ENCODE measurements around the gene NSF. TPM values are rescaled to one million over a fixed set of nuclear protein-coding genes. Genes with fewer than 3 reads are reported as not detected.
"Not testable (repeated sequence)": the region's sequence is repeated elsewhere in the genome, so short reads cannot be mapped to it uniquely, and the experiment has no call there.

The NSF gene
- polyA plus RNA-seq (ENCODE audit: insufficient read length in 12 of 12) = 10 to 100 TPM in 11 of 12 donors, not detected in 1; 16.9 to 27.1 (median 23.4) TPM
- long read RNA-seq, donor 1, partial matches to known transcripts = 0 of 4 reads
- long read RNA-seq, donor 1, other reads (novel, unspliced or antisense) = 0 of 4 reads
- long read RNA-seq, donor 2, partial matches to known transcripts = 0 of 4 reads
- long read RNA-seq, donor 2, other reads (novel, unspliced or antisense) = 0 of 4 reads
- long read RNA-seq, donor 3 = 0 reads
- long read RNA-seq, donor 4 = 0 reads
- long read RNA-seq, donor 5, transcript NSF-201 (21 exons, 3,983 nt) = major isoform, 5 of 6 reads
- long read RNA-seq, donor 5, partial matches to known transcripts = 0 of 6 reads
- long read RNA-seq, donor 5, other reads (novel, unspliced or antisense) = 0 of 6 reads
- long read RNA-seq, donor 6, partial matches to known transcripts = 0 of 3 reads
- long read RNA-seq, donor 6, other reads (novel, unspliced or antisense) = 0 of 3 reads
- long read RNA-seq, donor 7 = 0 reads
- long read RNA-seq, donor 8, partial matches to known transcripts = 11 of 12 reads
- long read RNA-seq, donor 8, other reads (novel, unspliced or antisense) = 0 of 12 reads
- long read RNA-seq, donor 9, partial matches to known transcripts = 0 of 2 reads
- long read RNA-seq, donor 9, other reads (novel, unspliced or antisense) = 0 of 2 reads
- long read RNA-seq, donor 10, partial matches to known transcripts = 0 of 5 reads
- long read RNA-seq, donor 10, other reads (novel, unspliced or antisense) = 0 of 5 reads
- long read RNA-seq, donor 11, partial matches to known transcripts = 0 of 4 reads
- long read RNA-seq, donor 11, other reads (novel, unspliced or antisense) = 0 of 4 reads

DNA sequence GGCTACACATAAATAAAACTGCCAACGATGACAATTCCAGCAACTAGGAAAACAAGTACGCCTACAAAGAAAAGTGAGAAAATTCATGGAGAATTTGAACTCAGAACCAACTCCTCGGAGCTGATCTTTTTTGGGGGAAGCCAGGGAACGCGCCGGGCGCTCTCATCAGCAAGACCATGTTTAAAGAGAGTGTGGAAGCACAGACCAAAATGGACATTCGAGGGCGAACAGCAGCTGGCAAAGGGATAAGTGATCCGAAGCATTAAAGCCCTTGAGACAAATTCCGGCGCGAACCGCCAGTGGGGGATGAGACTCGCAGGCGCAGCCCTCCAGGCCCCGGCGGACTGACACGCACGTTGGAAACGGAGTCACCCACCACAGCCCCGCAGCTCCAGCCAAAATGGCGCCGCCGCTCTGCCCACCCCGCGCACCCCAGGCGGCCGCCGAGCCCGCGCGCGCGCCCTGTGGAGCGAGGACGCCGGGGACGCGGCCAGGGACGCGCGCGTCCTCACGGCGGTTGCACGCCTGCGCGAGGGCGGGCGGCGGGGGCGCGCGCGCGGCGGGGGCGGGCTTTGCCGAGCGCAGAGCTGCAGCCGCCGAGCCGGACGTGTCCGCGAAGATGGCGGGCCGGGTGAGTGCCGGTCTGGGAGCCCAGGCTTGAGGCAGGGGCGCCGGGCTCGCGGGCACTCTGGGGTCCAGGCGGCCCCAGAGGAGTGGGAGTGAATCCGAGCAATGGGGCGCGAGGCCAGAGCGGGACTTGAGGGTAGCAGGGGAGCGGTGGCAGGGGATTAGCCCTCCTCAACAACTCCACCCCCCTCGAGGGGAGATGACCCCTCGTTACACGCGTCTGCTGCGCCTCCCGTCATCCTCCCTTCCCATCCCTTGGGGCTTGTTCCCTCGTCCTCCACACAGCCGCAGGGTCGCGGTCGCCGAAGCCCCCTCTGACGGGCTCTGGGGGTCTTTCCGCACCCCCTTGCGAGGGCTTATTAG, at the start of gene NSF:
TSS of gene NSF (plus strand) at position 513 of the 990 bp plus-strand sequence. CDS start at position 620, 107 bp downstream.
- not testable (repeated sequence) for DNase-seq

- not testable (repeated sequence) for DNase-seq
These were observed 41.9 kb upstream of the NSF start for GRCh38 chr17:46548607-46549006.

DNA sequence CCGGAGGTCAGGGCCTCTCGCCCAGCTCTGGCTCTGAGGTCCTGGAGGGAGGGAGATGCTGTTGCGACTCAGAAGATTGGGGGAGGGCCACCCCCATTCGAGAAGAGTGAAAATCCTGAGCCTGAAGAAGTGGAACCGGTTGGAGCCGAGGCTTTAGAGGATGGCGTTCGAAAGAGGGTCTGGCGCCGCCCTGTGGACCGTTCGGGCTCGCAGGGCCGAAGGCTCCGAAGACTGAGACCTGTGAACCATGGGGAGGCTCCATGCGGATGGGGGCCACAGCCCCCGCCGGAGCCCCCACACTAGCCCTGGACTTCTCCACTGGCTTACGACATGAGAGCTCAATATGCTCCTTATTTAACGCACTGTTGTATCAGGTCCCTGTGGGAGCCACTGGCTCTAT, 31.3 kb upstream of the NSF start:
- DNase-seq = not testable (repeated sequence)

DNA sequence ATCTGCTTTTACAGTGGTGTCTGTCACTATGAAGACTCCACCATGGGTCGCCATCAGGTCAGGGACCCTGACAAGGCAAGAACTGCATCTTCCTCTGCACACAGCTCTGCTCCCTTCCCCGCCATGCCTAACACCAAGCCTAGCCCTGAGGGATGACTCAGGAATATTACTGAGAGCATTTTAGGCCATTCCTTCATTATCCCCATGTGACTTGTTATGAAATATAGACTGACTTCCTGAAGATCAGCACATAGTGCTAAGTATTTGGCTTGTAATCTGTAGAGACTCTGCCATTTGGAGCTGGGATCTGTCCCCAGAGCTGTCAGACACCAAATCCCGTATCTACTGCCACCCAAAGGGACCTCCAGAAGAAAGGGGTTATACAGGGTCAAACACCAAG, 30.4 kb upstream of the NSF start:
- not testable (repeated sequence) for DNase-seq

DNA sequence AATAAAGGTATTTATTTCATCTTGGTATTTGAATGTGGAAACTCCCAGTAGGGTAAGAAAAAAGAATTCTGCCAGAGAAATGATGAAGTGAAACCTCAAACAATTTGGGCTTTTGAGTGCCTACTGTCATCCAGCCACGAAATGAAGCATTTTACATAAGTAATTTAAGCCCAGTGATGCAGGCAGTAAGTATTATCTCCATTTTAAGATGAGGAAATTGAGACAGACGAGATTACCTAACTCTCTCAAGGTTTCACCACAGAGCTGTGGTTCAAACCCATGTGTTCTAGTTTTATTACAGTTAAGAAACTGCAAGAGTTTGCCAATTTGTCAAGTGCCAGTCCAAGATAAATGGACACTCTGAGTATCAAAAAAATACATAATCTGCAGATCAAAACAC, 24.2 kb upstream of the NSF start:
- not testable (repeated sequence) for DNase-seq

DNA sequence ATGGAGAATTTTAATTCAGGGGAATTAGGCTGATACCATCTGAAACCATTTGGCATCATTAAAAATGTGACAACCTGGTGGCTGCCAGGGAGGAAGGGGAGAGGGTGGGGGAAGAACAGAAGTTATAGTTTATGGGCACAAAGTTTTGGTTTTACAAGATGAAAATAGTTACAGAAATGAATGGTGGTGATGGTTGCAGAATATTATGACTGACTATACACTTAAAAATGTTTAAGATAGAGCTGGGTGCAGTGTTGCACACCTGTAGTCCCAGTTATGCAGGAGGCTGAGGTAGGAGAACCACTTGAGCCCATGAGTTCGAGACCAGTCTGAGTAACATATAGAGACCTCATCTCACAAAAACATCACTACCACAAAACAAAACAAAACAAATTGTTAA, 23.5 kb upstream of the NSF start:
- not testable (repeated sequence) for DNase-seq

DNA sequence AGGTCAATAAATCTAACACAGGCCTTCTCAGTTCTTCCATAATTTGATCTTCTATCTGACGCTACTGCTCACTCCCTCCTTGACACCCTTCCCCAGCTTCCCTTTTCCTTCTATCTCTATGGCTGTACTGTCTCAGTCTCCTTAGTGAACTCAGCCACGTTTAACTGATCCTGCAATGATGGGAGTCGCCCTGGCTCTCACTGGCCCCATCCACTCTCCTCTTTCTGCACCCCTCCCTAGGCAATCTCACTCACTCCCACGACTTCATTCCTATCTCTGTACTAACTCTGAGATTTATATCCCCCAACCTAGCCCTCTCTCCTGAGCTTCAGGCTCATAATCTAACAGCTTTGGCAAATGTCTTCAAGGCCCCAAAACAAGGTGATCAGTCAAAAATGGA, 18.7 kb upstream of the NSF start:
- DNase-seq = not testable (repeated sequence)

GRCh38 chr17:46579083-46580075, 11.1 kb upstream of the NSF start, which contains the start of gene ARL17A:
Gene ARL17A (minus strand): TSS chr17:46579691. CDS start chr17:46576322, 3,369 bp downstream.
- not testable (repeated sequence) for DNase-seq

DNA sequence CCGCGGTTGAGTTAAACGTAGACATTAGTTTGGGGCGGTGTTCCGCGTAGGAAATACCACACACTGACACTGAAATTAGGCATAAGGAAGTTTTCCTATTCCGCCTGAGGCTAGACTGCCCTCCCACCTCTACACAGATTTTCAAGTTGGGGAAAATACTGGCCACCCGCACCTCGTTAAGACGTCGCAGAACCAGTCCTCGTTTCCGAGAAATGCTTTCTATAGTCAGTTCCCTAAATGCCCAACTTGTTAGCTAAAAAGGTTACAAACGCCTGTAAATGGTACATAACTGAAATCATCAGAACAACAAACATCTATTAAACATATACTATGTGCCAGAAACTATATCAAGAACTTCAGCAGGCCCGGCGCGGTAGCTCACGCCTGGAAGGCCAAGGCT, 10.4 kb upstream of the NSF start:
- not testable (repeated sequence) for DNase-seq

DNA sequence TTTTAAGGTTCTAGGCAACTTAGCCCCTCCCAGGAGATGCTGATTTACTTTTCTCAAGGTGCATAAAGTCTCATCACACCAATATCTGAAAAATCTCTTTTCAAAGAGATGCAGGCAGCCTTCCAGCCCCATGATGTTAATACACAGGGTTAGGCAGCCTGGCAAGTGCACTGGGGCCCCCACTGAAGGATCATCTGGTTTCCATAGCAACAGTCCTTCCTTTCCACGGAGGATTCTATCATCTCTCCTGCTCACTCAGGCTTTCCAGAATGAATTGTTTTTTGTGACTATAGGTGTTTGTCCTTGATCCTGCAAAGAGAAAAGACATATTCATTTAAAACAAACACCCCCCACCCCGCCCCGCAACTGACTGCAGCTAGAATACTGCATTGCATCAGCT, 5.0 kb upstream of the NSF start:
- not testable (repeated sequence) for DNase-seq

GRCh38 chr17:46591332-46591731, 863 bp downstream of the NSF start:
- not testable (repeated sequence) for DNase-seq

GRCh38 chr17:46598344-46598931, 8.0 kb downstream of the NSF start:
- not testable (repeated sequence) for DNase-seq

DNA sequence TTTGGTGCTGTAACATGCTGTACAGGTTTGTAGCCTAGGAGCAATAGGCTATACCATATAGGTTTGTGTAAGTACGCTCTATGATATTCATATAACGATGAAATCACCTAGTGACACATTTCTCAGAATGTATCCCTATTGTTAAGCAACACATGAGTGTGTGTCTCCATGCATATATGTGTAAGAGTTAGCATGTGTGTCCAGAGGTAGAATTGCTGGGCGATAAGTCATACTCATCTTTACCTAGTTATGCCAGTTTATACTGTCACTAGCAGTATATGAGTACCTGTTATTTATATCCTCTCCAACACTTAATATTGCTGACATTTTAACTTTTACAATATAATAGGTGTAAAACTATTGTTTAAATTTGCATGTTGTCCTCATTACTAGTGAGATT, 10.3 kb downstream of the NSF start:
- DNase-seq = not testable (repeated sequence)

DNA sequence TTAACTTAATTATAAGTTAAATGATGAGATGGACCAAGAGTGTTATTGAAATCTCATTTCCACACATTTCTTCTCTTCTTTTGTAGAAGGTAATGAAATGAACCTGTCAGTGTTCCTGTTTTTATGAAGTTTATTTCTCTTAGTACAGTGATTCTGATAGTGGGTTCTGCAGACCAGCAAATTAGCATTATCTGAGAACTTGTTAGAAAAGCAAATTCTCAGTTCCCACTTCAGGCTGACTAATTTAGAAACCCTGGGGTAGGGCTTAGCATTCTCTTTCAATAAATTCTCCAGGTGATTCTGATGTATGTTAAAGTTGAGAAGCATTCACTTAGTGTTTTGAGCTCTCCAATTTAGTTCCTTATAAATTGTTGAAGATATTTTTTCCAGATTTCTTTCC, 12.7 kb downstream of the NSF start:
- not testable (repeated sequence) for DNase-seq

DNA sequence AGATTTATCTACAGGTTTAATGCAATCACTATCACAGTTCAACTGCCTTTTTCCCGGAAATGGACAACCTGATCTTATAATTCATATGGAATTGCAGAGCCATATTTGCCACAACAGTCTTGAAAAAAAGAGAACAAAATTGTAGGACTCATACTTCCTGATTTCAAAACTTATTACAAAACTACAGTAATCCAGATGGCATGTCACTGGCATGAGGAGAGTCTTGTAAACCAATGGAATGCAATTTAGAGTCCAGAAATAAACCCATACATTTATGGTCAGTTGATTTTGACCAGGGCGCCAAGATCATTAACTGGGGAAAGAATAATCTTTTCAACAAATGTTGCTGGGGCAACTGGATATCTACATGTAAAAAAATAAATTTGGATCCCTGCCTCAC, 20.8 kb downstream of the NSF start:
- DNase-seq = not testable (repeated sequence)

DNA sequence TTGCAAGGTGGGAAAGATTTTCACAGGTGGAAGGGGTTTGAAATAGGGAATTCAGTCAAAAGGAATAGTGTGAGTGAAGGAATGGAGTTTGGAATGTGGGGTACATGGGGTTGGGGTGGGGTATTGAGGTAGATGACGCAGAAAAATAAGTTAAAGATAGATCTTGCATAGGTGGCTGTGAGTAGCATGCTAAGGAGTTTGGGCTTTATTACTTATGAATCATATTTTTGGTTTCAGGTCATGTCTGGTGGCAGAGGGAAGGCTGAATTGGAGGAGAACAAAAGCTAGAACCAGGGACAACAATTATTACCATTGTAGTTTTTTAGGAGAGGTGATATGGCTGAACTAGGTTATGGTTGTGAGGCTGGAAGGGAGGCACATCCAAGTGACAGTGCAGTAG, 23.4 kb downstream of the NSF start:
- not testable (repeated sequence) for DNase-seq

- DNase-seq = not testable (repeated sequence)
These were observed 26.7 kb downstream of the NSF start for GRCh38 chr17:46617121-46617520.

DNA sequence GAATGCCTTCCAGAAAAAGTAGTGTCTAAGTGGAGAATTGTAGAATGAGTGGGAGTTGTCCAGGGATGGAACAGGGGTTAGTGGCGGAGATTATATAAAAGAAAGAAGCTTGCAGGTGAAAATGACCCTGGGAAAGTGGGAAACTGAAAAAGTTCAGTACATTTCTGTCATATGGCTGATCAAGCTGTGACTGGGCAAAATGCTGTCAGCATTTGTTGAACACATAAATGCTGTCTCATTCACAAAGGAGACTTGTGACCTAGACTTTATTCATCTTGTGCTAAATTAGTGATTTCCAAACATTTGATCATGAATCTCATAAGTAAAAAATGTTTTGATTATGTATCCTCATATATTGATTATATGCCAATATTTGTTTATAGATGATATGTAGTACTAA, 28.5 kb downstream of the NSF start:
- DNase-seq = not testable (repeated sequence)

DNA sequence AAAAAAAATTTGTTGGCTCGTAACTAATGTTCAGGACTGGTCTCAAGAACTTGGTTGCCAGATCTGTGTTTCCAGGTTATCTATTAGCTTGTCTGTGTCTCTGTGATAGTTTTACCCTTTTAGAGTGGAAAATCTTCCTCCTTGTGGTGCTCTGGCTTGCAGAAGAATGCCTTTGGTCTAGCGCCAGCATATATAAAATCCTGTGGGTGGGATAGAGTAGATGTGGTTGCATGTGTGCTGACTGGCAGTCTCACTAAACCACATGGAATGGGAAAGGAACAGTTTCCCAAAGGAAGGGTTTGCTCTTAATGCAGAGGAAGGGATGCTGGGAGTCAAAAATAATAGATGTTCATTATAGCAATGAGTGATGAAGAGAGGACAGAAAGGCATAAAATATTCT, 33.3 kb downstream of the NSF start:
- DNase-seq = not testable (repeated sequence)
